ENCODE results near the gene CYB5D1.

Gene CYB5D1

GRCh38 chr17:7885367-7886226, 27.8 kb downstream of the CYB5D1 start:
- DNase-seq (ENCODE audit: low read depth in 2 of 2): peak in 1 of 2 donors; percentile 24

DNA sequence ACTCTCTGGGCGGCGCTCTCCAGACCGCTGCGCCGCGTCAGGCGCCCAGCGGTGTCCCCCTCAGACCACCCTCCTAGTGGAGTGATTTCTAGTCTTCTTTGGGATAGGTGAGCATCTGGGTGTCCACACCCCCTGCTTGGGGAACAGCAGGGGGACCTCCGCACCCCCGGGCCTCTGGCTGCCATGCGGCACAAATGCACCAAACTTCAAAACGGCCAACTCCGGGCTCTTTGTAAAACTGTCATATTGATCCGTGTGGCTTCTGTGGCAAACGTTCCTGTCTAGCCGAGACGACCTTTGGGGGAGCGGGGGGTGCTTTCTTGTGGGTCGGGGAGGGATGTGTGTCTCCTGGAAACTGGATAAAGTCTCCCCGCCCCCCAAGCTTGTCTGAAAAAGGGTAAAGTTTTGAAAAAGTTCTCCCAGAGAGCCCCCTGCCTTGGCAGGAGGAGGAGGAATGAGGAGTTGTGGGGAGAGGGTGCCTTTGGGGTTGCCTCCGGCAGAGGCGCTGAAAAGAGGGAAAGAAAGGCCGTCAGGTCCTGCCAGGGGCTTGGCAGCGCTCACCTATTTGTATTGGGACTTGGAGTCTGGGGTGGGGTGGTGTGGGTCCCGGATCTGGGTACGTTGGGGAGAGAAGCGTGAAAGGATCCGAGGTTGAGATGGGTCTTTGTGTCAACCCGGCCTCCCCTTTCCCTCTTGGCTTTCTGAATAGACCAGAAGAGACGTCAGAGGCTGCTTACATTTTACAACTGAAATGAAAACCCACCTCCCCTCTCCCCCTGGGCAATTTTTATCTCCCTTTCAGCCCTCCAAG, 28.6 kb downstream of the CYB5D1 start:
- peak; percentile 34 to 36 for DNase-seq (ENCODE audit: low read depth in 2 of 2)

- DNase-seq (ENCODE audit: low read depth in 2 of 2): no peak
These were observed 29.3 kb downstream of the CYB5D1 start for GRCh38 chr17:7887038-7887481.

DNA sequence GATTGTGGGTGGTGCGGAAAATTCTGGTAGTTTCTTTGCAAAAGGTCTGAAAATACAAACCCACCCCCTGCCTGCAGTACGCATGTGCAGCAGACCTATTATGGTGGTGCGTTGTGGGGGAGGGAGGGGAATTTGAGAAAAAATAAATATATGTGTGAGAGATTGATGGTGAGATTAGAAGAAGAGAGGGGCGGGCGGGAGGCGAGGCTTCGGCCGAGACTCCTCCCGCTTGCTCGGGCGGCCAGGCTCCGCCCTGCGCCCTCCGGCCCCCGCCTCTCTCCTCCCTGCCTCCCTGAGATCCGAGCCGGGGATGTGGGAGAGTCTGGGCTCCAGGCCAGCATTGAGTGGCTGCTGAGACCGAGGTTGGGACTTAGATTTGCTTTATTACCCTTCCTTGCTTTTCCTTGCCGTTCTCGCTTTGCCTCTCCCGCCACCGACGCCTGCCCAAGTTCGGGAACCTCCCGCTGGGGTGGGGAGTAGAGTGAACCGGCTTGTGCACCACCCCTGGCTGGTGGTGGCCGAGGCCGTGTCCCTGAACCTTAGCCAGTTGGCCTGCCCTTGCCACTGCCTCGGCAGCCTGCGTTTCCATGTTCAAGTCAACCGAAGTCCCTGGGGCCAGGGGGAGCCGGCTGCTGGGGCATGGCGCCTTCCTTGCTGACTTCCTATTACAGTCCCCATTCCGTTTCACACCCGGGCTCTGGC, 29.8 kb downstream of the CYB5D1 start:
- peak; percentile 83 to 84 for DNase-seq (ENCODE audit: low read depth in 2 of 2)

GRCh38 chr17:7888184-7888920, 30.5 kb downstream of the CYB5D1 start, which contains the start of gene CHD3:
TSS of gene CHD3 (plus strand) at chr17:7888789. CDS start at chr17:7889001, 212 bp downstream.
- DNase-seq (ENCODE audit: low read depth in 2 of 2): peak; percentile 30 to 50

GRCh38 chr17:7889166-7889955, 31.6 kb downstream of the CYB5D1 start:
- peak in 1 of 2 donors; percentile 40 for DNase-seq (ENCODE audit: low read depth in 2 of 2)

GRCh38 chr17:7893187-7893880, 35.5 kb downstream of the CYB5D1 start:
- no peak for DNase-seq (ENCODE audit: low read depth in 2 of 2)

DNA sequence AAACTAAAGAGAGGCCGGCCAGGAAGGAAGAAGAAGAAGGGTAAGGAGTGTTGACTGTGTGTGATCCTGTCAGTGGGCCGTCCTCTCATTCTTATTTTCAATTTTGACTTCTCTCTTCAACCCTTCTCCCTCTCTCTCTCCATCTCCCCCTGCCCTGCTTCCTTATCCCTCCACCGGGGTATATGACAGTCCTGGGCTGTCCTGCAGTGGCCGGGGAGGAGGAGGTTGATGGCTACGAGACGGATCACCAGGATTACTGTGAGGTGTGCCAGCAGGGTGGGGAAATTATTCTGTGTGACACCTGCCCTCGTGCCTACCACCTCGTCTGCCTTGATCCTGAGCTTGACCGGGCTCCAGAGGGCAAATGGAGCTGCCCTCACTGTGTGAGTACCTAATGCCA, 36.4 kb downstream of the CYB5D1 start:
- DNase-seq (ENCODE audit: low read depth in 2 of 2): no peak

- DNase-seq (ENCODE audit: low read depth in 2 of 2): no peak
These were observed 37.1 kb downstream of the CYB5D1 start for GRCh38 chr17:7894866-7895265.

GRCh38 chr17:7897090-7897489, 39.3 kb downstream of the CYB5D1 start:
- no peak for DNase-seq (ENCODE audit: low read depth in 2 of 2)

DNA sequence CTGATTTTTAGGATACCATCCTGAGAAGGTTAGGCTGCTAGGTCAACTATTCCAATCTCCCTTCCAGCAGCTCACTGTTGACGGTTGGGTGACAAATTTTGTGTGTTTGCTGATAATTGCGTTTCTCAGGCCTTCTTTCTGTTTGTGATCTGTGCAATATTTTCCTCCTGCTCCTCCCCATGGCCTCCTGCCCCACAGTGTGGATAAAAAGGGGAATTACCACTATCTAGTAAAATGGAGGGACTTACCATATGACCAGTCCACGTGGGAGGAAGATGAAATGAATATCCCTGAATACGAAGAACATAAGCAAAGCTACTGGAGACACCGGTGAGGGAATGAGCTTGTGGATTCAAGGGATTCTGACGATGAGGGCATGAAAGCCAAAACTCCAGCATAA, 40.0 kb downstream of the CYB5D1 start:
- DNase-seq (ENCODE audit: low read depth in 2 of 2): no peak

GRCh38 chr17:7903154-7904103, 45.6 kb downstream of the CYB5D1 start:
- no peak for DNase-seq (ENCODE audit: low read depth in 2 of 2)

DNA sequence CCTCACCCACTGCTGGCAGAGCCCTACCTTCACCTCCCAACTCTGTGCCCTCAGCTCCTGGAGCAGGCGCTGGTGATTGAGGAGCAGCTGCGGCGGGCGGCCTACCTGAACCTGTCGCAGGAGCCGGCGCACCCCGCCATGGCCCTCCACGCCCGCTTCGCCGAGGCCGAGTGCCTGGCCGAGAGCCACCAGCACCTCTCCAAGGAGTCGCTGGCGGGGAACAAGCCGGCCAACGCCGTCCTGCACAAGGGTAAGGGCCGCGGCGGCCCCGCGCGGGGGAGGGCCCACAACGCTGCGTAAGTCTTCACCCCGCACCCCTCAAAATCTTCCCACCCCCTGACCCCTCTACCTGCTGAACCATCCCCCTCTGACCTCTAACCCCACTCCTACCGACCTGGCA, 51.3 kb downstream of the CYB5D1 start:
- no peak for DNase-seq (ENCODE audit: low read depth in 2 of 2)

GRCh38 chr17:7910281-7910680, 52.5 kb downstream of the CYB5D1 start:
- no peak for DNase-seq (ENCODE audit: low read depth in 2 of 2)

DNA sequence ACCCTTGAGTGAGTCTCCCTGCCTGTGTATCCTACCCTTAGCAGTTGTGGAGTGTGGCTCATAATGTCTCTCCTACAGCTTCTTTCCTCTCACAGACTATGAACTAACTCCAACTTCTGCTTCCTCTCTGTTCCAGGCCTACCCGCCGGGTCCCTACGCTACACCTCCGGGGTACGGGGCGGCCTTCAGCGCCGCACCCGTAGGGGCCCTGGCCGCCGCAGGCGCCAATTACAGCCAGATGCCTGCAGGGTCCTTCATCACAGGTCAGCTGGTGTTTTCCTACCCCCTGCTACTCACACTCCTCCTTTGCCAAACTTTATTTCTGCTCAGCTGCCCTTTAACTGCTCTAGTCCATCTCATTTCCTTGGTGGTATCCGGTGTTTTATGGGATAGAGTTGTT, 52.9 kb downstream of the CYB5D1 start:
- no peak for DNase-seq (ENCODE audit: low read depth in 2 of 2)

- no peak for DNase-seq (ENCODE audit: low read depth in 2 of 2)
These were observed 53.3 kb downstream of the CYB5D1 start for GRCh38 chr17:7911116-7911515.

Data from stimulated activated CD4-positive, alpha-beta T cell treated with anti-CD3 and anti-CD28 coated beads, Interleukin-15, amount 100 ng/mL, for 48 hours (primary cell).